Thyroid gland (tissue), 4 donors: ENCODE data around the gene CCDC175. TPM values are rescaled to one million over a fixed set of nuclear protein-coding genes. Genes with fewer than 3 reads are reported as not detected.

Source experiments
- DNase-seq, 2 donors: peaks; one replicate each; pipeline ENCODE4 v3.0.0-alpha.2; 2019
- H3K27ac ChIP-seq, 3 donors: fragments of 200-600 bp; sonication (generic); 1 replicate in 2 of 3; 2 replicates in 1 of 3; pipeline ENCODE4 v1.5.1; 2016 to 2019; ENCODE audit warnings: mild to moderate bottlenecking in 1 of 3, moderate library complexity in 1 of 3
- H3K27me3 ChIP-seq: fragments of 200-600 bp; sonication (generic); one replicate; pipeline ENCODE4 v1.5.1; 2019
- H3K36me3 ChIP-seq, 2 donors: fragments of 200-600 bp; sonication (generic); one replicate each; pipeline ENCODE4 v1.5.1; 2016 to 2019
- H3K4me1 ChIP-seq, 2 donors: fragments of 200-600 bp; sonication (generic); one replicate each; pipeline ENCODE4 v1.5.1; 2017 to 2019
- H3K4me3 ChIP-seq, 3 donors: fragments of 200-600 bp; sonication (generic); replicated peaks in 1 of 3; 1 replicate in 2 of 3; 2 replicates in 1 of 3; pipeline ENCODE4 v1.5.1; 2016; ENCODE audit warnings: mild to moderate bottlenecking in 1 of 3
- H3K9me3 ChIP-seq: fragments of 200-600 bp; sonication (generic); one replicate; pipeline ENCODE4 v1.5.1; 2017
- POLR2A ChIP-seq, 2 donors: fragments of 450-650 bp; IDR thresholded peaks; one replicate each; pipeline ENCODE4 v1.6.1; 2017; ENCODE audit warnings: antibody characterized with exemption in 2 of 2, mild to moderate bottlenecking in 2 of 2, moderate library complexity in 1 of 2
- WGBS, 2 donors: methylation state at CpG; one replicate each; pipeline ENCODE4 v1.1.5; 2017; 5-methylcytosine and 5-hydroxymethylcytosine counted together
- intact Hi-C: fragments of 100-400 bp; cut with DNase I; formaldehyde crosslinking; loops from one replicate; pipeline ENCODE4 v1.15.1; 2023
- total RNA-seq, 4 donors: library from RNA; depleted of rRNA; stranded (reverse); fragments of >200 nt; gene quantifications; one replicate each; pipeline ENCODE4 v1.2.3, GENCODE V29; 2016
- TF ChIP-seq, protein P1 (sequence below), 6 experiments: fragments of 200-600 bp in 3 of 6; fragments of 450-650 bp in 3 of 6; sonication (generic) in 3 of 6; IDR thresholded peaks; one replicate each; pipeline ENCODE4 v1.5.1; 2016 to 2019; ENCODE audit warnings: antibody characterized with exemption in 6 of 6, mild to moderate bottlenecking in 2 of 6, inconsistent platforms in 1 of 6, moderate library complexity in 1 of 6

CCDC175 gene
- total RNA-seq, 4 donors from 2014 or later: 0.24 TPM; not detected in 3

DNA sequence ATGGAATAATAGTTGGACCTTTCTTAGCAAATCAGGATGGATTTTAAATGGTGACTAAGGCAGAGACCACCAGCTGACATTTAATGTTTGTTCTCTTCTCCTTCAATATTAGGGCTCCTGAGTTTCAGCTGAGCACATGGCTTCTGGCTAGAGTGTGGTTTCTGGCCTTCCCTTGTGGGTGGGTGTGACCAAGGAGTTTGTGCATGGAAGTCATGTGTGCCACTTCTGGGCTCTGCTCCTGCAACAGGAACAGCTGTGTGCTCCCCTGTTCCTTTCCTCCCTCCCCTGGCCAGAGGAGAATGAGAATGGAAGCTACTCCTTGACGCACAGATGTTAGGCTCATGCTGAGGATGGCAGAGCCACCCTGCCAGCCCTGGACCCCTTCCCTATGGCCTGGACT, 44.2 kb downstream of the CCDC175 start:
- Histone ChIP-seq H3K4me1 (no peaks in the 10 kb centered on the region), H3K27ac (no peak overlapping the region), H3K27me3 (no peaks in the 10 kb centered on the region), H3K36me3 (no peaks in the 10 kb centered on the region), H3K4me3 (no peak overlapping the region), H3K9me3 (no peaks in the 10 kb centered on the region)
- DNase-seq: no peak
- 100% methylated on average over 1 of the region's 1 CpG; no CpG with 5 or more reads in 1 of the 2 donors for WGBS, 2 donors
- intact Hi-C loops: no loop called here
- TF ChIP-seq, protein P1, sequence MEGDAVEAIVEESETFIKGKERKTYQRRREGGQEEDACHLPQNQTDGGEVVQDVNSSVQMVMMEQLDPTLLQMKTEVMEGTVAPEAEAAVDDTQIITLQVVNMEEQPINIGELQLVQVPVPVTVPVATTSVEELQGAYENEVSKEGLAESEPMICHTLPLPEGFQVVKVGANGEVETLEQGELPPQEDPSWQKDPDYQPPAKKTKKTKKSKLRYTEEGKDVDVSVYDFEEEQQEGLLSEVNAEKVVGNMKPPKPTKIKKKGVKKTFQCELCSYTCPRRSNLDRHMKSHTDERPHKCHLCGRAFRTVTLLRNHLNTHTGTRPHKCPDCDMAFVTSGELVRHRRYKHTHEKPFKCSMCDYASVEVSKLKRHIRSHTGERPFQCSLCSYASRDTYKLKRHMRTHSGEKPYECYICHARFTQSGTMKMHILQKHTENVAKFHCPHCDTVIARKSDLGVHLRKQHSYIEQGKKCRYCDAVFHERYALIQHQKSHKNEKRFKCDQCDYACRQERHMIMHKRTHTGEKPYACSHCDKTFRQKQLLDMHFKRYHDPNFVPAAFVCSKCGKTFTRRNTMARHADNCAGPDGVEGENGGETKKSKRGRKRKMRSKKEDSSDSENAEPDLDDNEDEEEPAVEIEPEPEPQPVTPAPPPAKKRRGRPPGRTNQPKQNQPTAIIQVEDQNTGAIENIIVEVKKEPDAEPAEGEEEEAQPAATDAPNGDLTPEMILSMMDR (IDR thresholded peaks at IDR 0.05): no peak
- no peak for TF ChIP-seq POLR2A (IDR thresholded peaks at IDR 0.05)

DNA sequence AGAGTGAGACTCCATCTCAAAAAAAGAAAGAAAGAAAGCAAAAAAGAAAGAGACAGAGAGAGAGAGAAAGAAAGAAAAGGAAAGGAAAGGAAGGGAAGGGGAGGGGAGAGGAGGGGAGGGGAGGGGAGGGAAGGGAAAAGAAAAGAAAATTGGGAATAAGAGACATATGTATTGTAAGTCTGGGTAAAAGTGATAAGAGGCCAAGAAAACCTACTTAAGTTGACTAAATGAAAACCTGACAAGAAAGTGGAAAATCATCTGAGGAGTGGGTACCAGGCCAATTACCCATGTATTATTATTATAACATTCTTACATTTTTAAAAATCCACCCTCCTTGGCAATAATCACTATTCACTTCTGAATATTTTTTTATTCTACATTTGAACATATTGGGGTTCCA, 46.3 kb downstream of the CCDC175 start:
- Histone ChIP-seq H3K4me1 (no peaks in the 10 kb centered on the region), H3K27ac (no peak overlapping the region), H3K36me3 (no peaks in the 10 kb centered on the region), H3K9me3 (no peaks in the 10 kb centered on the region), H3K4me3 (no peak overlapping the region), H3K27me3 (no peaks in the 10 kb centered on the region)
- TF ChIP-seq POLR2A (IDR thresholded peaks at IDR 0.05): no peak
- TF ChIP-seq, protein P1 (IDR thresholded peaks at IDR 0.05): no peak
- DNase-seq: no peak
- intact Hi-C loops: no loop called here

DNA sequence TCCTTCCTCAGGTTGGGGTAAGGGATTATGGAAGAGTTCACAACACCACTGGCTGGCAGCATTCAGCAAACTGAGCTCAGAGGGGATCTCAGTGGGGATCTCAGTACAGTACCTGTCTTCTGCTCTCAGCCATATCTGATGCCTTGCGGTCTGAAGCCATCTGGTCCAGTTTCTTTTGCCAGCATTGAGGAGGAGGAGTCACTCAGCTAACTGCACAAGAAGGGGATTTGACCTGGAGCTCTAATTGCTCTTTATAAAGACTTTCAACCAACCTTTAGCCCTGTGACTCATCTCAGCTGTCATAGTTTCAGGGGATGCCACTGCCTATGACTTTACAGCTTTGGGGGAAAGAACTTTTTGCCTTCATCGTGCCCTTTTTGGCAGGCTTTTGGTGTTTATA, 47.4 kb downstream of the CCDC175 start:
- no peak for TF ChIP-seq POLR2A (IDR thresholded peaks at IDR 0.05)
- TF ChIP-seq, protein P1 (IDR thresholded peaks at IDR 0.05): no peak
- intact Hi-C loops: no loop called here
- H3K27ac ChIP-seq: no peak overlapping the region
- no peaks in the 10 kb centered on the region for H3K4me1 ChIP-seq
- H3K9me3 ChIP-seq: no peaks in the 10 kb centered on the region
- no peaks in the 10 kb centered on the region for H3K36me3 ChIP-seq
- DNase-seq: no peak
- 93% methylated on average over 2 of the region's 2 CpGs for WGBS, 2 donors
- no peak overlapping the region for H3K4me3 ChIP-seq
- no peaks in the 10 kb centered on the region for H3K27me3 ChIP-seq

DNA sequence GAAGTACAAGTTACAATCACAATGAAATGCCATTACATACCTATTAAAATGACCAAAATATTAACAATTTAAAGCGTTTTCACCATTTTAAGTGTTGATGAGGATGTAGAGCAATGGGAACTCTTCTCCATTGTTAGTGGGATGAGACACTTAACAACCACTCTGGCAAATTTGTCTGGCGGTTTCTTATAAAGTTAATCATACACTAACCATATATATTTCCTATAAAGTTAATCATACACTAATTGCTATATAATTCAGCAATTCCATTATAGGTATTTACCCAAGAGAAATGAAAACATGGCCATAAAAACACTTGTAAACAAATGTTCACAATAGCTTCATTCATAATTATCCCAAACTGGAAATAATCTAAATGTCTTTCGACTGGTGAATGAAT, 56.4 kb downstream of the CCDC175 start:
- no peak for DNase-seq
- no peaks in the 10 kb centered on the region for H3K27me3 ChIP-seq
- TF ChIP-seq, protein P1 (IDR thresholded peaks at IDR 0.05): no peak
- no peak for TF ChIP-seq POLR2A (IDR thresholded peaks at IDR 0.05)
- no peaks in the 10 kb centered on the region for H3K4me1 ChIP-seq
- no peak overlapping the region for H3K27ac ChIP-seq
- H3K36me3 ChIP-seq: no peaks in the 10 kb centered on the region
- intact Hi-C loops: no loop called here
- 87 to 92% methylated on average over 3 of the region's 3 CpGs for WGBS, 2 donors
- H3K9me3 ChIP-seq: no peaks in the 10 kb centered on the region
- H3K4me3 ChIP-seq: no peak overlapping the region

DNA sequence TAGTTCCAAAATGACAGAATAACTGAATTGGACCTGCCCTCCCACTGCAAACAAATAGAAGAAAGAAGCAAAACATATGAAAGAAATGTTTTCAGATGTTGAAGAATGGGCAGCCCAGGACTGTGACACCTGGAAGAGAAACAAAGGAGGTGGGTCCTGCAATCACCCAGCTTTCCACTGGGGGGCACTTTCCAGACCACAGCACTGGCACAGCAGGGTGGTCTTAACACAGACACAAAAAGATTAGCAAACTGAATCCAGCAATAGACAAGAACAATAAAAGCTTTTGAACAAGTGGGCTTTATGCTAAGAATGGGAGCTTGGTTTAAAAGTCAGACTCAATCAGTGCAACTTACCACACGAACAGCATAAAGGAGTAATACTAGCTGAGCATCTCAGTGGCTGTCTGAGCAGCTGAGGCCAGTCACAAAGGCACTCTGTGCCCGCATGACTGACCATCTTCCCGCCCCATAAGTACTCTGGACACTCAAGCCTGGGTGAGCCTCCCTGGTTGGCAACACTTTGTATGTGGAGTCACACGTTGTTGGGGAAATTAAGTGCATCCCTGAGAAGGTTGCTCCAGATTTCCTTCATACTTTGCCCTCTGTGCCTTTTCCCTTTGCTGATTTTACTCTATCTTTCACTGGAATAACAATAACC, 64.6 kb downstream of the CCDC175 start:
- TF ChIP-seq, protein P1 (IDR thresholded peaks at IDR 0.05): peak in 3 of 6 experiments; percentile 45 to 66 (median 61)
- no peak for TF ChIP-seq POLR2A (IDR thresholded peaks at IDR 0.05)
- 18 to 34% methylated on average over 4 of the region's 4 CpGs for WGBS, 2 donors
- Histone ChIP-seq H3K4me1 (no peaks in the 10 kb centered on the region), H3K36me3 (no peaks in the 10 kb centered on the region), H3K4me3 (no peak overlapping the region), H3K9me3 (no peaks in the 10 kb centered on the region), H3K27me3 (no peaks in the 10 kb centered on the region), H3K27ac (no peak overlapping the region)
- intact Hi-C loops: no loop called here
- DNase-seq: peak; percentile 77 to 78
